SHP77 treated with DMSO at 0.1 percent for 48 hours (cell line): Measurements from ENCODE around the gene NEK10.

Experiments used
- DNase-seq: peaks from one replicate; lab custom pipeline; 2025; lab: John Stamatoyannopoulos, UW

The NEK10 gene

GRCh38 chr3:27060336-27060735, 308.8 kb downstream of the NEK10 start:
- DNase-seq: no peak
